HG02571 (cell line): Measurements from ENCODE around the gene FAM193A.
"Not testable (repeated sequence)": the region's sequence is repeated elsewhere in the genome, so short reads cannot be mapped to it uniquely, and the experiment has no call there.

ENCODE experiments used
- ATAC-seq: cut with Tn5 transposase; IDR thresholded peaks from one replicate; pipeline ENCODE4 v1.9.1; 2021; ENCODE audit warnings: mild to moderate bottlenecking, moderate library complexity; ENCODE audit not compliant: unreplicated experiment

Gene FAM193A

DNA sequence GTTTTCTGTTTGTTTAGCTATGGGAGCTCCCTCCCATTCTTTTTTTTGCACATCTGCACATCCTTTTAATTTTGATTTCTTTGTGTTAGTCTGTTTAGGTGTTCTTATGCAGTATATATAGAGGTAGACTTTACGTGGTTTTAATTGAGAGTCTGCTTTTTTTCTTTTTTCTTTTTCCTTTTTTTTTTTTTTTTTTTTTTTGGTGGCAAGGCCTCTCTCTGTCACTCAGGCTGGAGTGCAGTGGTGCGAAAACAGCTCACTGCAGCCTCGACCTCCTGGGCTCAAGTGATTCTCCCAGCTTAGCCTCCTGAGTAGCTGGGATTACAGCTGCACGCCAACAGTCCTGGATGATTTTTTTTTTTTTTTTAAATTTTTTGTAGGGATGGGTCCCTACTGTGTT is 68.2 kb downstream of the FAM193A start:
- ATAC-seq: no peak

DNA sequence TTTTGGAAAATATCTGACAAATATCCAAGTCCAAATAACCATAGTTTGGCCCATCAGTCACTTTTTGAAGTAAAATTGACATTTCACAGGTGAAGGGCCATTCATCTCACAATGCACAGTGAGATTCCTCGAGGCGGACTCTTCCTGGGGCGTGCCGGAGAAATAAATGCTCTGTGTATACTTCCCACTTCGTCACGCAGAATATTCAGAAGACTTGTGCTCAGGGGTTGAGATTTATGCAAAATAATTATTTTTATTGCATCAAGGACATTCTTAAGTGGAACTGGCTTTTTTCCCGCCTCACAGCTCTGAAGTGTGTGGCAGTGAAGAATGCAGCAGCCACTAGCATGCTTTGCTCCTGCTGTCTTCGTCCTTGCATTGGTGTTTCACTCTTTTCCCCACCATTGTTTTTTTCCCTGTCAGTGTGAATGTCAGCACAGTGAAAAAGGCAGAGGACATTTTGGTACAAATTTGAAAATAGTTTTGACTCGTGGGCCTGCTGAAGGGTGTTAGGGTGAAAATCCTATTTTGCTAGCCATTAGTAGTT is 70.6 kb downstream of the FAM193A start:
- no peak for ATAC-seq

- no peak for ATAC-seq
Observed at GRCh38 chr4:2607822-2608221, 71.4 kb downstream of the FAM193A start.

GRCh38 chr4:2608291-2608690 is 71.8 kb downstream of the FAM193A start:
- ATAC-seq: no peak

- no peak for ATAC-seq
Observed at GRCh38 chr4:2615821-2616220, 79.4 kb downstream of the FAM193A start.

DNA sequence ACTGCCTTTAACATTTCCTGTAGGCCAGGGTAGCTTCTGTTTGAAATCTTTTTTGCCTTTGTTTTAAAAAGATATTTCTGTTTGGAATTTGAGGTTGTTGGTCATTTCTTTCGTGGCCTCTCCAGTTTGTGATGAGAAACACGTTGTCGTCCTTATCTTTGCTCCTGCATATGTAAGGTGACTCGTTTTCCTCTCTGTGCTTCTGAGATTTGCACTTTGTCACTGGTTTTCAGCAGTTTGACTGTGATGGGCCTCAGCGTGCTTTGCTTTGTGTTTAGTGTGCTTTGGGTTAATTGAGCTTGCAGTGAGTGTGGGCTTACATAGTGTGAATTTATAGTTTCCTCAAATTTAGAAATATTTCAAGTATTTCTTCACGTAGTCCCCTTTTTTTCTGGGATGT is 81.5 kb downstream of the FAM193A start:
- ATAC-seq: no peak

- not testable (repeated sequence) for ATAC-seq
Observed at GRCh38 chr4:2618729-2619128, 82.3 kb downstream of the FAM193A start.

GRCh38 chr4:2619459-2619858 is 83.0 kb downstream of the FAM193A start:
- ATAC-seq: no peak

GRCh38 chr4:2621419-2621818 is 85.0 kb downstream of the FAM193A start:
- no peak for ATAC-seq

GRCh38 chr4:2623442-2623841 is 87.0 kb downstream of the FAM193A start:
- ATAC-seq: no peak

DNA sequence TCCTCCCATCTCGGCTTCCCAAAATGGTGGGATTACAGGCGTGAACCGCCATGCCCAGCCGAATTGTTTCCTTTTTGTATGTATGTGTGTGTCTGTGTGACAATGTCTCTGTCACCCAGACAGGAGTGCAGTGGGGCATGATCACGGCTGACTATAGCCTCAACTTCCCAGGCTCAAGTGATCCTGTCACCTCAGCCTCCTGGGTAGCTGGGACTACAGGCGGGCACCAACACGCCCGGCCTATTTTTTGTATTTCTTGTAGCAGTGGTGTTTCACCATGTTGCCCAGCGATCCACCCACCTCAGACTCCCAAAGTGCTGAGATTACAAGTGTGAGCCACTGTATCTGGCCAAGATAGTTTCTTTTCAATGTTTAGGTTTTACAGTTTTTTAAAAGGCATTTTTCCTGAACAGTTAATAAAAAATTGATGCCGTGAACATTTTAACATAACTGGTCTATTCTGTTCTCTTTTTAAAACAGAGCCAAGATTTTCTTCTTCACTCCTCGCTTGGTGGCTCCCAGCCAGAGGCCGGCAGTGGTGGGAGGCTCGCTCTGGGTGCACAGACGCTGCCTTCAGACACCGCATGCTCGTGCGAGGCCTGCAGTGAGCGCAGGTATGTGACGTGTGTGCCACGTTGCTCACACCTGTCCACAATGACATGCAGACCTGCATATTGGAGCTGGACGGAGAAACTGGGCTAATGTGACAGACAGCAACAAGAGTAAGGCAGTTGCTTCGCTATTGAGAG is 88.5 kb downstream of the FAM193A start:
- ATAC-seq: no peak

DNA sequence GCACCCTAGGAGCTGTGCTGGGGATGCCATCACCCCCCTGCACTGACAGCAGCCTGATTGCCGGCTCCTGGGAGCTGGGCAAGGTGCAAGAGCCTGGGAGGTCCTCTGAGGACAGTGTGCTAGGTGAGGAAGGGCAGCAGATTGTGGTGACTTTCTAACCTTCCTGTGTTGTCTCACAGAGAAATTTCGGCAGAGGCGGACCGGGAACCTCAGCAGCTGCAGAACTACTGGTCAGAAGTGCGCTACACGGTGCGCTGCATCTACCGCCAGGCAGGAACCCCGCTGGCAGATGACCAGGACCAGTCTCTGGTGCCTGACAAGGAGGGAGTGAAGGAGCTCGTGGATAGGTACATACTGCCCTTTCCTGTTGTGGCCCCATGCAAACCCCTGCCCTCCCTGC is 89.8 kb downstream of the FAM193A start:
- no peak for ATAC-seq

DNA sequence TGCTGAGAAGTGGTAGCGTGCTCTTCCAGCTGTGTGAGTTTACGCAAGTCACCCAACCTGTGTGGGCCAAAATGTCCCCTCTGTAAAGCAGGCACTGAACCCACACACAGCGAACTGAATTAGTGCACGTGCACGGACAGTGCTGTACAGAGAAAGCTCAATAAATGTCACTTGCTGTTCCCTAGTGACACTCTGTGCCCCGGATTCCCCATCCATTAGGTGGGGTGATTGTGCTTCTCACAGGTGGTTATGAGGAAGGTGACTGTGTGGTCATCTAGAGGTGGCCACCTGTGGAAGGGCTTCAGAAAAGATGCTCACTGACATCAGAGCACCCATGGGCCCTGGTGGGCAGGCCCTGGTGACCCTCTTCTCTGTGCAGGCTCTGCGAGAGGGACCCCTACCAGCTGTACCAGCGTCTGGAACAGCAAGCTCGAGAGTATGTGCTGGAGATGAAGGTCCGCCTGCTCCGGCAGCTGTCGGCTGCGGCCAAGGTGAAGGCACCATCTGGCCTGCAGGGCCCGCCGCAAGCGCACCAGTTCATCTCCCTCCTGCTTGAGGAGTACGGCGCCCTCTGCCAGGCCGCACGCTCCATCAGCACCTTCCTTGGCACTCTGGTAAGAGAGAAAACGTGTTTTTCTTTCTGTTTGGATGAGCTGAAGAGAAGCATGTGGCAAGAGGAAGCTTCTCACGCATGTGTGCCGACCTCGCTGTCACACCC is 94.3 kb downstream of the FAM193A start:
- ATAC-seq: no peak

DNA sequence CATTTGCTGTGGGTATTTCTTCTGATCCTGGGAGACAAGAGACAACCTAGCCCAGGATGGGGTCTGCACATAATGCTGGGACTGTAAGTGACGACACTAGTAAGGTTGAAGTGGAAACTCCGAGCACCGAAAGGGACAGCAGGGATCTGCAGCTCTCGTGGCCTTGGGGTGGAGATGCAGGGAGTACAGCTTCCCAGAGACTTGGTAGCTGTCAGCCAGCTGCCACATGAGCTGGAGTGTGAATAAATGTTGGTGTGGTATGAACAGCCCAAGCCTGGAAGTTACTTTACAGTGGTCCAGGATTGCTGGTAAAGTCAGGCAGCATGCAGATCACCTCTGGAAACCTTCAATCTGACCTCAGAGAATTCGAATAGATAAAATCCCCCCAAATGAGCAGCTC is 97.6 kb downstream of the FAM193A start:
- ATAC-seq: no peak

- no peak for ATAC-seq
Observed at GRCh38 chr4:2636331-2636730, 99.9 kb downstream of the FAM193A start.

- ATAC-seq: not testable (repeated sequence)
Observed at GRCh38 chr4:2636994-2637393, 100.5 kb downstream of the FAM193A start.

DNA sequence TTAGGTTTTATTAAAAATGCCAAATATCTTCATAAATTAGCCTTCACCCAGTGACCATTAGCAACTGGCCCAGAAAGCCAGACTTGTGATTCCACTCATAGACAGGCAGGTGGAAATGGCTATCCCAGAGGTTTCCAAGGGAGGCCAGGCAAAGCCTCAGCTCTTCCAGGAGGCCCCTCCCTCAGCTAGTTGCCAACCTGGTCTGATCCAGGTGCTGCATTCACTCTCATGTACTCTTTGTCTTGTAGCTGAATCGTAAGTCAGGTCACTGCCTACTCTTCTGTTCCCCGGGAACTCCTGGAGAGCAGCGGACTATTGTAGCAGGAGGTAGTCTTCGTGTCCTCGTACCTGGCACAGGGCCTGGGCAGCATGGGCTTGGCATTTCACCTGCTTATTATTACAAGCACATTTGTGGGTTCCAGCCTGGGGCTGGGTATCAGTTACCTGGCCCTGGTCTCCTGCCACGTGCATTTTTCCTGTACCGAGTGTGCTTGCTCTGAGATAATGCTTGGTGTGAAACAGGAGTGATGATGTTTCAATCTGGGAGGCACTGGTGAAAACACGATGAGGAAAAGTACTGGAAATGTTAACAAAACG is 101.6 kb downstream of the FAM193A start:
- no peak for ATAC-seq

DNA sequence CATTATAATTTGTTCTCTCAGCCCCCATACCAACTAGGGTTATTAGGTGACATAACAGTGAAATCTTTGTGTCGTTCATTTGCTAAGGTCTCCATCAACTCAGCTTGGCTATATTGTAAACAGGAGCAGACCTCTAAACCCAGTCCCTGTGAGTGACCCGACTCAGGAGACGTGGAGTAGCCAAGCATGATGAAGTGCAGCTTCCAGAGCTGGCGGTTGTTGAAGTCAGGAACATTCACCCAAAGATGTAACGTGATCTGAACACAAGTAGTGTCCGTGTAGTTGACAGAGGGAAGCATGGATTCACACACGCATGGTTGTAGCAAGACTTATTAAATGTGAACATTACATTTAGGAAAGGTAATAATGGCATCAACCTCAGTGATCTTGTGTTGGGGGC is 102.3 kb downstream of the FAM193A start:
- no peak for ATAC-seq

GRCh38 chr4:2642968-2643367 is 106.5 kb downstream of the FAM193A start:
- ATAC-seq: no peak

GRCh38 chr4:2643555-2643954 is 107.1 kb downstream of the FAM193A start:
- no peak for ATAC-seq

GRCh38 chr4:2646396-2647149 is 110.1 kb downstream of the FAM193A start:
- no peak for ATAC-seq
